HepG2 (cell line): Measurements from ENCODE around the gene HMCN1. TPM values are rescaled to one million over a fixed set of nuclear protein-coding genes. Genes with fewer than 3 reads are reported as not detected.

ENCODE experiments used
- ATAC-seq: fragments of 200-7000 bp; cut with Tn5 transposase; 3 replicates; pipeline ENCODE4 v1.9.1; 2020; ENCODE audit warnings: mild to moderate bottlenecking, moderate library complexity
- BruUV-seq: library from RNA; stranded (reverse); fragments of 400-500 nt; replicated peaks from 2 replicates; lab custom pipeline; 2021; lab: Mats Ljungman, UMichigan
- CTCF ChIA-PET: fragments of 300-600 bp; formaldehyde crosslinking; extraction: SDS; loops from one replicate; lab custom pipeline; 2021; ENCODE audit warnings: low total read pairs, inconsistent platforms, low intra/inter-chr PET ratio; lab: Yijun Ruan, JAX
- POLR2A ChIA-PET: fragments of 350-600 bp; sonication (Branson Sonifier 250); formaldehyde crosslinking; loops from one replicate; lab custom pipeline; 2020; ENCODE audit warnings: antibody characterized with exemption, inconsistent platforms; lab: Yijun Ruan, JAX
- DNase-seq: peaks from one replicate; pipeline ENCODE4 v3.0.0-alpha.2; 2015; ENCODE audit warnings: low spot score
- FAIRE-seq: peaks from 3 replicates; lab custom pipeline; 2011; peaks lifted over from hg19 to GRCh38; lab: Jason Lieb, UNC
- H2AFZ ChIP-seq: one replicate; pipeline ENCODE4 v1.6.1; 2011; ENCODE audit warnings: low read length, inconsistent platforms
- H3K27ac ChIP-seq: fragments of 300-600 bp; 3 replicates; pipeline ENCODE4 v1.8.0; 2011; ENCODE audit warnings: mixed run types, mild to moderate bottlenecking, mixed read lengths, low read length, inconsistent platforms; ENCODE audit not compliant: insufficient read depth; ENCODE audit errors: extremely low read length
- H3K27me3 ChIP-seq, 2 experiments: fragments of 200-600 bp in 1 of 2; 2 replicates in 1 of 2; 3 replicates in 1 of 2; pipeline versions ENCODE4 v1.6.0 to v1.8.0; 2011; ENCODE audit warnings: low read length in 2 of 2, mild to moderate bottlenecking in 2 of 2, moderate library complexity in 2 of 2, inconsistent platforms in 1 of 2; ENCODE audit not compliant: insufficient read depth in 2 of 2, control insufficient read depth in 1 of 2
- H3K36me3 ChIP-seq, 2 experiments: fragments of 200-600 bp in 1 of 2; replicated peaks in 1 of 2; 2 replicates in 1 of 2; 3 replicates in 1 of 2; pipeline versions ENCODE4 v1.5.1 to v1.8.0; 2011; ENCODE audit warnings: low read length in 2 of 2, inconsistent platforms in 1 of 2; ENCODE audit not compliant: insufficient read depth in 2 of 2, control insufficient read depth in 1 of 2
- H3K4me1 ChIP-seq: 2 replicates; pipeline ENCODE4 v1.5.1; 2012; ENCODE audit warnings: low read length, inconsistent platforms; ENCODE audit not compliant: insufficient read depth
- H3K4me2 ChIP-seq: 2 replicates; pipeline ENCODE4 v1.6.0; 2011; ENCODE audit warnings: low read depth, low read length, inconsistent platforms
- H3K4me3 ChIP-seq, 3 experiments: fragments of 200-600 bp in 1 of 3; sonication (generic), shearing (Covaris generic) in 1 of 3; replicated peaks in 1 of 3; 2 replicates each; pipeline ENCODE4 v1.5.1; 2011 to 2016; ENCODE audit warnings: low read length in 3 of 3, inconsistent platforms in 2 of 3, low read depth in 2 of 3, mild to moderate bottlenecking in 2 of 3, control low read depth in 1 of 3, mixed read lengths in 1 of 3; ENCODE audit not compliant: insufficient read depth in 1 of 3
- H3K79me2 ChIP-seq: one replicate; pipeline ENCODE4 v1.6.1; 2011; ENCODE audit warnings: low read length, inconsistent platforms; ENCODE audit not compliant: insufficient read depth
- H3K9ac ChIP-seq: 2 replicates; pipeline ENCODE4 v1.6.0; 2011; ENCODE audit warnings: mild to moderate bottlenecking, low read depth, low read length, inconsistent platforms; ENCODE audit not compliant: insufficient read depth
- H3K9me3 ChIP-seq: 2 replicates; pipeline ENCODE4 v1.5.1; 2012; ENCODE audit warnings: mild to moderate bottlenecking, low read length
- H4K20me1 ChIP-seq: 2 replicates; pipeline ENCODE4 v1.6.0; 2011; ENCODE audit warnings: inconsistent platforms, mild to moderate bottlenecking, low read length, moderate library complexity; ENCODE audit not compliant: insufficient read depth
- CENPX ChIP-seq: sonication (generic); formaldehyde crosslinking; IDR thresholded peaks from 2 replicates; pipeline ENCODE4 v1.9.0; 2021; ENCODE audit warnings: mild to moderate bottlenecking, missing genetic modification reagents, moderate library complexity
- HOXA5 ChIP-seq: sonication (generic); formaldehyde crosslinking; IDR thresholded peaks from 2 replicates; pipeline ENCODE4 v1.4.0; 2020; ENCODE audit warnings: missing genetic modification reagents
- MIXL1 ChIP-seq: IDR thresholded peaks from 2 replicates; pipeline ENCODE4 v1.6.1; 2016
- NBN ChIP-seq: fragments of 450-650 bp; conservative IDR thresholded peaks from 2 replicates; pipeline ENCODE4 v1.6.1; 2017
- NR1H2 ChIP-seq: sonication (generic); formaldehyde crosslinking; IDR thresholded peaks from 2 replicates; pipeline ENCODE4 v1.8.1; 2022; ENCODE audit warnings: low read depth, missing genetic modification reagents, borderline replicate concordance
- PHF5A ChIP-seq: IDR thresholded peaks from one replicate; pipeline ENCODE4 v1.6.1; 2018; ENCODE audit warnings: low read depth, missing genetic modification reagents; ENCODE audit not compliant: unreplicated experiment
- RAD21 ChIP-seq: fragments of 450-650 bp; formaldehyde crosslinking; IDR thresholded peaks from 2 replicates; pipeline ENCODE4 v1.5.0; 2020; ENCODE audit warnings: mild to moderate bottlenecking
- RCOR2 ChIP-seq: IDR thresholded peaks from 2 replicates; pipeline ENCODE4 v1.6.1; 2016; ENCODE audit warnings: missing biosample characterization, missing genetic modification reagents
- SMC3 ChIP-seq: IDR thresholded peaks from 2 replicates; pipeline ENCODE4 v1.6.1; 2011; ENCODE audit warnings: low read length, improper control_type of control experiment
- SMYD3 ChIP-seq: sonication (generic); formaldehyde crosslinking; IDR thresholded peaks from 2 replicates; pipeline ENCODE4 v1.8.1; 2023; ENCODE audit warnings: mild to moderate bottlenecking, missing genetic modification reagents
- ZNF121 ChIP-seq: sonication (generic); formaldehyde crosslinking; IDR thresholded peaks from 2 replicates; pipeline ENCODE4 v1.5.0; 2020; ENCODE audit warnings: mild to moderate bottlenecking, missing genetic modification reagents
- ZNF354B ChIP-seq: sonication (generic); formaldehyde crosslinking; IDR thresholded peaks from 2 replicates; pipeline ENCODE4 v1.8.0; 2022; ENCODE audit warnings: mild to moderate bottlenecking, missing genetic modification reagents
- ZNF644 ChIP-seq: IDR thresholded peaks from 2 replicates; pipeline ENCODE4 v1.6.1; 2016; ENCODE audit warnings: low read depth
- ZNF747 ChIP-seq: sonication (generic); formaldehyde crosslinking; IDR thresholded peaks from 2 replicates; pipeline ENCODE4 v1.8.1; 2023; ENCODE audit warnings: missing genetic modification reagents, mild to moderate bottlenecking, borderline replicate concordance
- ZNF788 ChIP-seq: sonication (generic); formaldehyde crosslinking; IDR thresholded peaks from 2 replicates; pipeline ENCODE4 v1.5.0; 2020; ENCODE audit warnings: mild to moderate bottlenecking, missing genetic modification reagents, borderline replicate concordance
- ZZZ3 ChIP-seq: sonication (generic); formaldehyde crosslinking; IDR thresholded peaks from 2 replicates; pipeline ENCODE4 v1.4.0; 2020; ENCODE audit warnings: missing genetic modification reagents, mild to moderate bottlenecking, borderline replicate concordance
- WGBS: methylation state at CpG from one replicate; pipeline ENCODE4 v1.1.6; 2017; ENCODE audit warnings: low lambda C conversion rate; 5-methylcytosine and 5-hydroxymethylcytosine counted together
- in situ Hi-C: cut with HindIII; loops from 2 replicates; pipeline ENCODE4 v1.10.0; 2017; ENCODE audit warnings: low pct_unique_long_range_greater_than_20kb; ENCODE audit not compliant: extremely low pct_ligation_motif_present
- intact Hi-C: fragments of 100-400 bp; cut with micrococcal nuclease; formaldehyde crosslinking; loops from one replicate; pipeline ENCODE4 v1.10.0; 2022; ENCODE audit not compliant: unreplicated experiment
- polyA plus RNA-seq, 8 experiments: library from polyadenylated mRNA; depleted of rRNA in 3 of 8; stranded (reverse) in 7 of 8; unstranded in 1 of 8; fragments of >200 nt; fragmentation: Illumina TruSeq in 4 of 8; extraction: Trizol in 4 of 8; gene quantifications; 2 replicates each; pipeline versions ENCODE4 v1.2.1 to v1.2.3, GENCODE V29; 2011 to 2016; ENCODE audit warnings: low read depth in 4 of 8, missing spikeins in 1 of 8, mixed read lengths in 1 of 8; ENCODE audit not compliant: insufficient read depth in 1 of 8
- total RNA-seq, 5 experiments: library from RNA; depleted of rRNA; stranded (reverse); fragments of >200 nt; fragmentation: Illumina TruSeq; extraction: Trizol; gene quantifications; 2 replicates each; pipeline ENCODE4 v1.2.3, GENCODE V29; 2016; ENCODE audit warnings: low read depth in 1 of 5
- TF ChIP-seq, protein P1 (sequence below): sonication (generic); formaldehyde crosslinking; IDR thresholded peaks from 2 replicates; pipeline ENCODE4 v1.4.0; 2020; ENCODE audit warnings: missing genetic modification reagents, mild to moderate bottlenecking, borderline replicate concordance
- TF ChIP-seq, protein P2 (sequence below): sonication (generic); formaldehyde crosslinking; IDR thresholded peaks from 2 replicates; pipeline ENCODE4 v1.8.0; 2022; ENCODE audit warnings: missing genetic modification reagents, mild to moderate bottlenecking, inconsistent platforms, borderline replicate concordance
- TF ChIP-seq, protein P3 (sequence below): sonication (generic); formaldehyde crosslinking; IDR thresholded peaks from 2 replicates; pipeline ENCODE4 v1.5.0; 2020; ENCODE audit warnings: mild to moderate bottlenecking, missing genetic modification reagents, moderate library complexity
- TF ChIP-seq, protein P4 (sequence below): sonication (generic); formaldehyde crosslinking; IDR thresholded peaks from 2 replicates; pipeline ENCODE4 v1.4.0; 2020; ENCODE audit warnings: mild to moderate bottlenecking, missing genetic modification reagents

HMCN1 gene
- total and polyA plus RNA-seq, 2 of the 13 experiments (the other 11 are each of a cell fraction or from before 2014, with no cell fraction given), result 0.03 TPM; not detected in 1

DNA sequence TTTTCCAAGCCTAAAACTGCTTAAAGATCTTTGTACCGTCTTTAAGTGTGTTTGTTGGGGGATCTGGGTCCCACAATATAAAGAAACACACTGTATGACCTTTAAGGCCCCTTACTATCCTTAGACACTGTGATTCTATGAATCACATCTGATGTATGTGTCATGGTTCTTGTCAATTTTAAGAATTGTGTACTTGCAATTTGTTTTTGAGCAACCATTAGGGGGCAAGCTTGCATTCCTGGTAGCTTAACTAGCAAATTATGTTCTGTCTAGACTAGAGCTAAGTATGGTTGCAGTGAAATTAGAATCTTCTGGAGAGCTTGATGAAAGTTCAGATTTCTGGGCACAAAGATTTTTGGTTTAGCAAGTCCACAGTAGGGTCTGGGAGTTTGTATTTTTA, 421.4 kb downstream of the HMCN1 start:
- no peak overlapping the region for H2AFZ ChIP-seq
- no peaks in the 10 kb centered on the region for H3K27me3 ChIP-seq
- no TSS peak for BruUV-seq
- ATAC-seq (peak; percentile 80), FAIRE-seq (peak; percentile 26), DNase-seq (peak; percentile 44)
- WGBS, result 0% methylated on average over 1 of the region's 1 CpG
- H3K27ac ChIP-seq, result no peak overlapping the region
- H4K20me1 ChIP-seq, result no peaks in the 10 kb centered on the region
- ChIA-PET POLR2A (no interaction called here), CTCF (interaction anchor here (1.7 kb wide), 1 partner anchor 57 kb away, joined by 14 read pairs; no protein-coding TSS in a partner anchor)
- H3K4me2 ChIP-seq, result no peak overlapping the region
- in situ Hi-C loops, result no loop called here
- no peaks in the 10 kb centered on the region for H3K9me3 ChIP-seq
- no peak overlapping the region for H3K9ac ChIP-seq
- no peaks in the 10 kb centered on the region for H3K4me1 ChIP-seq
- H3K36me3 ChIP-seq, result no peaks in the 10 kb centered on the region
- intact Hi-C loops, result loop anchor here (1.0 to 5.0 kb wide), 3 partner anchors 57 to 438 kb away; no protein-coding TSS in a partner anchor
- H3K4me3 ChIP-seq, result no peak overlapping the region
- no peaks in the 10 kb centered on the region for H3K79me2 ChIP-seq
- no peak for TF ChIP-seq RCOR2
- no peak for TF ChIP-seq ZNF354B (CRISPR knock-in tag)
- no peak for TF ChIP-seq PHF5A (CRISPR knock-in tag)
- no peak for TF ChIP-seq ZNF788 (CRISPR knock-in tag)
- TF ChIP-seq, protein P1, sequence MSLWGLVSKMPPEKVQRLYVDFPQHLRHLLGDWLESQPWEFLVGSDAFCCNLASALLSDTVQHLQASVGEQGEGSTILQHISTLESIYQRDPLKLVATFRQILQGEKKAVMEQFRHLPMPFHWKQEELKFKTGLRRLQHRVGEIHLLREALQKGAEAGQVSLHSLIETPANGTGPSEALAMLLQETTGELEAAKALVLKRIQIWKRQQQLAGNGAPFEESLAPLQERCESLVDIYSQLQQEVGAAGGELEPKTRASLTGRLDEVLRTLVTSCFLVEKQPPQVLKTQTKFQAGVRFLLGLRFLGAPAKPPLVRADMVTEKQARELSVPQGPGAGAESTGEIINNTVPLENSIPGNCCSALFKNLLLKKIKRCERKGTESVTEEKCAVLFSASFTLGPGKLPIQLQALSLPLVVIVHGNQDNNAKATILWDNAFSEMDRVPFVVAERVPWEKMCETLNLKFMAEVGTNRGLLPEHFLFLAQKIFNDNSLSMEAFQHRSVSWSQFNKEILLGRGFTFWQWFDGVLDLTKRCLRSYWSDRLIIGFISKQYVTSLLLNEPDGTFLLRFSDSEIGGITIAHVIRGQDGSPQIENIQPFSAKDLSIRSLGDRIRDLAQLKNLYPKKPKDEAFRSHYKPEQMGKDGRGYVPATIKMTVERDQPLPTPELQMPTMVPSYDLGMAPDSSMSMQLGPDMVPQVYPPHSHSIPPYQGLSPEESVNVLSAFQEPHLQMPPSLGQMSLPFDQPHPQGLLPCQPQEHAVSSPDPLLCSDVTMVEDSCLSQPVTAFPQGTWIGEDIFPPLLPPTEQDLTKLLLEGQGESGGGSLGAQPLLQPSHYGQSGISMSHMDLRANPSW, result no peak
- TF ChIP-seq RAD21 (CRISPR knock-in tag), result peak; percentile 59; the same call in 1 of the 2 replicates
- no peak for TF ChIP-seq ZNF747 (CRISPR knock-in tag)
- peak; percentile 56 for TF ChIP-seq SMC3
- no peak for TF ChIP-seq SMYD3 (CRISPR knock-in tag)
- no peak for TF ChIP-seq NR1H2 (CRISPR knock-in tag)
- no peak for TF ChIP-seq CENPX (CRISPR knock-in tag)
- no peak for TF ChIP-seq ZZZ3 (CRISPR knock-in tag)
- TF ChIP-seq NBN, result no peak
- no peak for TF ChIP-seq HOXA5 (CRISPR knock-in tag)
- TF ChIP-seq, protein P2, sequence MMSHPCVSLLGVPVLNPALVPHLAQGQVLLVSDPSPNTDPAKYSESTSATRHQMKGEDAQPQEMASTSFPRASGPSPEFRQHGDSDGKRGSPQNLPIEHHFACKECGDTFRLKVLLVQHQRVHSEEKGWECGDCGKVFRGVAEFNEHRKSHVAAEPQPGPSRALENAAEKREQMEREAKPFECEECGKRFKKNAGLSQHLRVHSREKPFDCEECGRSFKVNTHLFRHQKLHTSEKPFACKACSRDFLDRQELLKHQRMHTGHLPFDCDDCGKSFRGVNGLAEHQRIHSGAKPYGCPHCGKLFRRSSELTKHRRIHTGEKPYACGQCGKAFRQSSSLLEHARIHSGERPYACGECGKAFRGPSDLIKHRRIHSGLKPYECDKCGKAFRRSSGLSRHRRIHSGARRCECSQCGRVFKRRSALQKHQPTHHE, result no peak
- no peak for TF ChIP-seq ZNF644 (CRISPR knock-in tag)
- TF ChIP-seq ZNF121 (CRISPR knock-in tag), result no peak
- TF ChIP-seq, protein P3, sequence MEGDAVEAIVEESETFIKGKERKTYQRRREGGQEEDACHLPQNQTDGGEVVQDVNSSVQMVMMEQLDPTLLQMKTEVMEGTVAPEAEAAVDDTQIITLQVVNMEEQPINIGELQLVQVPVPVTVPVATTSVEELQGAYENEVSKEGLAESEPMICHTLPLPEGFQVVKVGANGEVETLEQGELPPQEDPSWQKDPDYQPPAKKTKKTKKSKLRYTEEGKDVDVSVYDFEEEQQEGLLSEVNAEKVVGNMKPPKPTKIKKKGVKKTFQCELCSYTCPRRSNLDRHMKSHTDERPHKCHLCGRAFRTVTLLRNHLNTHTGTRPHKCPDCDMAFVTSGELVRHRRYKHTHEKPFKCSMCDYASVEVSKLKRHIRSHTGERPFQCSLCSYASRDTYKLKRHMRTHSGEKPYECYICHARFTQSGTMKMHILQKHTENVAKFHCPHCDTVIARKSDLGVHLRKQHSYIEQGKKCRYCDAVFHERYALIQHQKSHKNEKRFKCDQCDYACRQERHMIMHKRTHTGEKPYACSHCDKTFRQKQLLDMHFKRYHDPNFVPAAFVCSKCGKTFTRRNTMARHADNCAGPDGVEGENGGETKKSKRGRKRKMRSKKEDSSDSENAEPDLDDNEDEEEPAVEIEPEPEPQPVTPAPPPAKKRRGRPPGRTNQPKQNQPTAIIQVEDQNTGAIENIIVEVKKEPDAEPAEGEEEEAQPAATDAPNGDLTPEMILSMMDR (CRISPR knock-in tag), result peak; percentile 70
- TF ChIP-seq, protein P4, sequence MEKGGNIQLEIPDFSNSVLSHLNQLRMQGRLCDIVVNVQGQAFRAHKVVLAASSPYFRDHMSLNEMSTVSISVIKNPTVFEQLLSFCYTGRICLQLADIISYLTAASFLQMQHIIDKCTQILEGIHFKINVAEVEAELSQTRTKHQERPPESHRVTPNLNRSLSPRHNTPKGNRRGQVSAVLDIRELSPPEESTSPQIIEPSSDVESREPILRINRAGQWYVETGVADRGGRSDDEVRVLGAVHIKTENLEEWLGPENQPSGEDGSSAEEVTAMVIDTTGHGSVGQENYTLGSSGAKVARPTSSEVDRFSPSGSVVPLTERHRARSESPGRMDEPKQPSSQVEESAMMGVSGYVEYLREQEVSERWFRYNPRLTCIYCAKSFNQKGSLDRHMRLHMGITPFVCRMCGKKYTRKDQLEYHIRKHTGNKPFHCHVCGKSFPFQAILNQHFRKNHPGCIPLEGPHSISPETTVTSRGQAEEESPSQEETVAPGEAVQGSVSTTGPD, result no peak
- TF ChIP-seq MIXL1, result peak; percentile 75; the same call in 1 of the 2 replicates
